Upper lobe of left lung (tissue), 4 donors: ENCODE measurements around the gene TTC17.

Experiments
- CTCF ChIP-seq, 6 experiments: fragments of 450-650 bp in 4 of 6; fragments of 200-600 bp in 2 of 6; sonication (generic) in 2 of 6; IDR thresholded peaks; one replicate each; pipeline ENCODE4 v1.5.1; 2016 to 2019; ENCODE audit warnings: antibody characterized with exemption in 6 of 6
- POLR2A ChIP-seq, 4 donors: fragments of 450-650 bp; IDR thresholded peaks; one replicate each; pipeline ENCODE4 v1.5.1; 2016 to 2017; ENCODE audit warnings: antibody characterized with exemption in 4 of 4, mild to moderate bottlenecking in 2 of 4

- TF ChIP-seq CTCF (IDR thresholded peaks at IDR 0.05): no peak
- TF ChIP-seq POLR2A (IDR thresholded peaks at IDR 0.05): no peak
Measured at GRCh38 chr11:43532041-43532440, 173.3 kb downstream of the TTC17 start.
